HepG2 (cell line): ENCODE measurements around the gene ZNF804B. TPM values are rescaled to one million over a fixed set of nuclear protein-coding genes. Genes with fewer than 3 reads are reported as not detected.

Source experiments
- ATAC-seq: fragments of 200-7000 bp; cut with Tn5 transposase; 3 replicates; pipeline ENCODE4 v1.9.1; 2020; ENCODE audit warnings: mild to moderate bottlenecking, moderate library complexity
- BruUV-seq: library from RNA; stranded (reverse); fragments of 400-500 nt; replicated peaks from 2 replicates; lab custom pipeline; 2021; lab: Mats Ljungman, UMichigan
- CTCF ChIA-PET: fragments of 300-600 bp; formaldehyde crosslinking; extraction: SDS; loops from one replicate; lab custom pipeline; 2021; ENCODE audit warnings: low total read pairs, inconsistent platforms, low intra/inter-chr PET ratio; lab: Yijun Ruan, JAX
- POLR2A ChIA-PET: fragments of 350-600 bp; sonication (Branson Sonifier 250); formaldehyde crosslinking; loops from one replicate; lab custom pipeline; 2020; ENCODE audit warnings: antibody characterized with exemption, inconsistent platforms; lab: Yijun Ruan, JAX
- DNase-seq: peaks from one replicate; pipeline ENCODE4 v3.0.0-alpha.2; 2015; ENCODE audit warnings: low spot score
- FAIRE-seq: peaks from 3 replicates; lab custom pipeline; 2011; peaks lifted over from hg19 to GRCh38; lab: Jason Lieb, UNC
- H2AFZ ChIP-seq: one replicate; pipeline ENCODE4 v1.6.1; 2011; ENCODE audit warnings: low read length, inconsistent platforms
- H3K27ac ChIP-seq: fragments of 300-600 bp; 3 replicates; pipeline ENCODE4 v1.8.0; 2011; ENCODE audit warnings: mixed run types, mild to moderate bottlenecking, mixed read lengths, low read length, inconsistent platforms; ENCODE audit not compliant: insufficient read depth; ENCODE audit errors: extremely low read length
- H3K27me3 ChIP-seq, 2 experiments: fragments of 200-600 bp in 1 of 2; 2 replicates in 1 of 2; 3 replicates in 1 of 2; pipeline versions ENCODE4 v1.6.0 to v1.8.0; 2011; ENCODE audit warnings: low read length in 2 of 2, mild to moderate bottlenecking in 2 of 2, moderate library complexity in 2 of 2, inconsistent platforms in 1 of 2; ENCODE audit not compliant: insufficient read depth in 2 of 2, control insufficient read depth in 1 of 2
- H3K36me3 ChIP-seq, 2 experiments: fragments of 200-600 bp in 1 of 2; replicated peaks in 1 of 2; 2 replicates in 1 of 2; 3 replicates in 1 of 2; pipeline versions ENCODE4 v1.5.1 to v1.8.0; 2011; ENCODE audit warnings: low read length in 2 of 2, inconsistent platforms in 1 of 2; ENCODE audit not compliant: insufficient read depth in 2 of 2, control insufficient read depth in 1 of 2
- H3K4me1 ChIP-seq: 2 replicates; pipeline ENCODE4 v1.5.1; 2012; ENCODE audit warnings: low read length, inconsistent platforms; ENCODE audit not compliant: insufficient read depth
- H3K4me2 ChIP-seq: 2 replicates; pipeline ENCODE4 v1.6.0; 2011; ENCODE audit warnings: low read depth, low read length, inconsistent platforms
- H3K4me3 ChIP-seq, 3 experiments: fragments of 200-600 bp in 1 of 3; sonication (generic), shearing (Covaris generic) in 1 of 3; replicated peaks in 1 of 3; 2 replicates each; pipeline ENCODE4 v1.5.1; 2011 to 2016; ENCODE audit warnings: low read length in 3 of 3, inconsistent platforms in 2 of 3, low read depth in 2 of 3, mild to moderate bottlenecking in 2 of 3, control low read depth in 1 of 3, mixed read lengths in 1 of 3; ENCODE audit not compliant: insufficient read depth in 1 of 3
- H3K79me2 ChIP-seq: one replicate; pipeline ENCODE4 v1.6.1; 2011; ENCODE audit warnings: low read length, inconsistent platforms; ENCODE audit not compliant: insufficient read depth
- H3K9ac ChIP-seq: 2 replicates; pipeline ENCODE4 v1.6.0; 2011; ENCODE audit warnings: mild to moderate bottlenecking, low read depth, low read length, inconsistent platforms; ENCODE audit not compliant: insufficient read depth
- H3K9me3 ChIP-seq: 2 replicates; pipeline ENCODE4 v1.5.1; 2012; ENCODE audit warnings: mild to moderate bottlenecking, low read length
- H4K20me1 ChIP-seq: 2 replicates; pipeline ENCODE4 v1.6.0; 2011; ENCODE audit warnings: inconsistent platforms, mild to moderate bottlenecking, low read length, moderate library complexity; ENCODE audit not compliant: insufficient read depth
- FOXA3 ChIP-seq: IDR thresholded peaks from 2 replicates; pipeline ENCODE4 v1.6.1; 2016; ENCODE audit warnings: missing genetic modification reagents, missing compliant biosample characterization
- SMARCE1 ChIP-seq: fragments of 450-650 bp; IDR thresholded peaks from 2 replicates; pipeline ENCODE4 v1.6.1; 2017; ENCODE audit warnings: borderline replicate concordance
- TGIF2 ChIP-seq: IDR thresholded peaks from 2 replicates; pipeline ENCODE4 v1.6.1; 2016; ENCODE audit warnings: control low read depth, missing compliant biosample characterization
- ZNF556 ChIP-seq: sonication (generic); formaldehyde crosslinking; IDR thresholded peaks from 2 replicates; pipeline ENCODE4 v1.4.0; 2020; ENCODE audit warnings: mild to moderate bottlenecking, missing genetic modification reagents, borderline replicate concordance
- ZNF768 ChIP-seq: sonication (generic); formaldehyde crosslinking; IDR thresholded peaks from 2 replicates; pipeline ENCODE4 v1.4.0; 2020; ENCODE audit warnings: missing genetic modification reagents
- ZSCAN20 ChIP-seq: sonication (generic); formaldehyde crosslinking; IDR thresholded peaks from 2 replicates; pipeline ENCODE4 v1.4.0; 2020; ENCODE audit warnings: missing genetic modification reagents, mild to moderate bottlenecking, borderline replicate concordance
- WGBS: methylation state at CpG from one replicate; pipeline ENCODE4 v1.1.6; 2017; ENCODE audit warnings: low lambda C conversion rate; 5-methylcytosine and 5-hydroxymethylcytosine counted together
- in situ Hi-C: cut with HindIII; loops from 2 replicates; pipeline ENCODE4 v1.10.0; 2017; ENCODE audit warnings: low pct_unique_long_range_greater_than_20kb; ENCODE audit not compliant: extremely low pct_ligation_motif_present
- intact Hi-C: fragments of 100-400 bp; cut with micrococcal nuclease; formaldehyde crosslinking; loops from one replicate; pipeline ENCODE4 v1.10.0; 2022; ENCODE audit not compliant: unreplicated experiment
- polyA plus RNA-seq, 8 experiments: library from polyadenylated mRNA; depleted of rRNA in 3 of 8; stranded (reverse) in 7 of 8; unstranded in 1 of 8; fragments of >200 nt; fragmentation: Illumina TruSeq in 4 of 8; extraction: Trizol in 4 of 8; gene quantifications; 2 replicates each; pipeline versions ENCODE4 v1.2.1 to v1.2.3, GENCODE V29; 2011 to 2016; ENCODE audit warnings: low read depth in 4 of 8, missing spikeins in 1 of 8, mixed read lengths in 1 of 8; ENCODE audit not compliant: insufficient read depth in 1 of 8
- total RNA-seq, 5 experiments: library from RNA; depleted of rRNA; stranded (reverse); fragments of >200 nt; fragmentation: Illumina TruSeq; extraction: Trizol; gene quantifications; 2 replicates each; pipeline ENCODE4 v1.2.3, GENCODE V29; 2016; ENCODE audit warnings: low read depth in 1 of 5
- TF ChIP-seq, protein P1 (sequence below): sonication (generic); formaldehyde crosslinking; conservative IDR thresholded peaks from 2 replicates; pipeline ENCODE4 v1.4.0; 2020; ENCODE audit warnings: mild to moderate bottlenecking, missing genetic modification reagents, moderate library complexity
- TF ChIP-seq, protein P2 (sequence below), 2 experiments: sonication (generic) in 1 of 2; formaldehyde crosslinking in 1 of 2; IDR thresholded peaks; 2 replicates each; pipeline versions ENCODE4 v1.4.0 to v1.6.1; 2018 to 2020; ENCODE audit warnings: missing genetic modification reagents in 2 of 2, borderline replicate concordance in 1 of 2, low read depth in 1 of 2, mild to moderate bottlenecking in 1 of 2, missing biosample characterization in 1 of 2
- TF ChIP-seq, protein P3 (sequence below): conservative IDR thresholded peaks from 2 replicates; pipeline ENCODE4 v1.6.1; 2018; ENCODE audit warnings: missing genetic modification reagents
- TF ChIP-seq, protein P4 (sequence below): IDR thresholded peaks from 2 replicates; pipeline ENCODE4 v1.6.1; 2016; ENCODE audit warnings: mild to moderate bottlenecking, missing biosample characterization, missing genetic modification reagents
- TF ChIP-seq, protein P5 (sequence below): sonication (generic); formaldehyde crosslinking; IDR thresholded peaks from 2 replicates; pipeline ENCODE4 v1.4.0; 2020; ENCODE audit warnings: missing genetic modification reagents

Gene ZNF804B
- total and polyA plus RNA-seq, 2 of the 13 experiments (the other 11 are each of a cell fraction or from before 2014, with no cell fraction given) = not detected

DNA sequence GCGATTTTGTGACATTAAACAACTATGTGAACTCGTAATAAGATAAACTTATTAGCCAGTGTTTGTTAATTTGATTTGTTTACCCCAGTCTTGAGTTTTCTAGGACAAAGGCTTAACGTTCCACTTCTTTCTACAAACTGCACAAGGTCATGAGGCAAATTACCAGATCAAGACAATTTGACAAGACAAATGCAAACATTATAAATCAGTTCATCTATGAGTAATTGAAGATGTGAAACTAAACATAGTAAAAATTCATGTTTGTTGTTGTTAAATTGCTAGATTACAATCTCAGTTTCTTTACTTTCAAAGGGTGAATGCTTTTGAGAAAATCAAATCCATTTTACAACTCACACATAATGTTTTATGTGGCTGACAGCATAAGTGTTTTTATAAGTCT, 13.4 kb upstream of the ZNF804B start (continued):
- TF ChIP-seq, protein P1, sequence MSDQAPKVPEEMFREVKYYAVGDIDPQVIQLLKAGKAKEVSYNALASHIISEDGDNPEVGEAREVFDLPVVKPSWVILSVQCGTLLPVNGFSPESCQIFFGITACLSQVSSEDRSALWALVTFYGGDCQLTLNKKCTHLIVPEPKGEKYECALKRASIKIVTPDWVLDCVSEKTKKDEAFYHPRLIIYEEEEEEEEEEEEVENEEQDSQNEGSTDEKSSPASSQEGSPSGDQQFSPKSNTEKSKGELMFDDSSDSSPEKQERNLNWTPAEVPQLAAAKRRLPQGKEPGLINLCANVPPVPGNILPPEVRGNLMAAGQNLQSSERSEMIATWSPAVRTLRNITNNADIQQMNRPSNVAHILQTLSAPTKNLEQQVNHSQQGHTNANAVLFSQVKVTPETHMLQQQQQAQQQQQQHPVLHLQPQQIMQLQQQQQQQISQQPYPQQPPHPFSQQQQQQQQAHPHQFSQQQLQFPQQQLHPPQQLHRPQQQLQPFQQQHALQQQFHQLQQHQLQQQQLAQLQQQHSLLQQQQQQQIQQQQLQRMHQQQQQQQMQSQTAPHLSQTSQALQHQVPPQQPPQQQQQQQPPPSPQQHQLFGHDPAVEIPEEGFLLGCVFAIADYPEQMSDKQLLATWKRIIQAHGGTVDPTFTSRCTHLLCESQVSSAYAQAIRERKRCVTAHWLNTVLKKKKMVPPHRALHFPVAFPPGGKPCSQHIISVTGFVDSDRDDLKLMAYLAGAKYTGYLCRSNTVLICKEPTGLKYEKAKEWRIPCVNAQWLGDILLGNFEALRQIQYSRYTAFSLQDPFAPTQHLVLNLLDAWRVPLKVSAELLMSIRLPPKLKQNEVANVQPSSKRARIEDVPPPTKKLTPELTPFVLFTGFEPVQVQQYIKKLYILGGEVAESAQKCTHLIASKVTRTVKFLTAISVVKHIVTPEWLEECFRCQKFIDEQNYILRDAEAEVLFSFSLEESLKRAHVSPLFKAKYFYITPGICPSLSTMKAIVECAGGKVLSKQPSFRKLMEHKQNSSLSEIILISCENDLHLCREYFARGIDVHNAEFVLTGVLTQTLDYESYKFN (CRISPR knock-in tag) = no peak
- TF ChIP-seq, protein P2, sequence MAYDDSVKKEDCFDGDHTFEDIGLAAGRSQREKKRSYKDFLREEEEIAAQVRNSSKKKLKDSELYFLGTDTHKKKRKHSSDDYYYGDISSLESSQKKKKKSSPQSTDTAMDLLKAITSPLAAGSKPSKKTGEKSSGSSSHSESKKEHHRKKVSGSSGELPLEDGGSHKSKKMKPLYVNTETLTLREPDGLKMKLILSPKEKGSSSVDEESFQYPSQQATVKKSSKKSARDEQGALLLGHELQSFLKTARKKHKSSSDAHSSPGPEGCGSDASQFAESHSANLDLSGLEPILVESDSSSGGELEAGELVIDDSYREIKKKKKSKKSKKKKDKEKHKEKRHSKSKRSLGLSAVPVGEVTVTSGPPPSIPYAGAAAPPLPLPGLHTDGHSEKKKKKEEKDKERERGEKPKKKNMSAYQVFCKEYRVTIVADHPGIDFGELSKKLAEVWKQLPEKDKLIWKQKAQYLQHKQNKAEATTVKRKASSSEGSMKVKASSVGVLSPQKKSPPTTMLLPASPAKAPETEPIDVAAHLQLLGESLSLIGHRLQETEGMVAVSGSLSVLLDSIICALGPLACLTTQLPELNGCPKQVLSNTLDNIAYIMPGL (CRISPR knock-in tag; IDR thresholded peaks at IDR 0.05; ENCODE audit: borderline replicate concordance in 1 of 2, low read depth in 1 of 2) = no peak
- TF ChIP-seq, protein P3, sequence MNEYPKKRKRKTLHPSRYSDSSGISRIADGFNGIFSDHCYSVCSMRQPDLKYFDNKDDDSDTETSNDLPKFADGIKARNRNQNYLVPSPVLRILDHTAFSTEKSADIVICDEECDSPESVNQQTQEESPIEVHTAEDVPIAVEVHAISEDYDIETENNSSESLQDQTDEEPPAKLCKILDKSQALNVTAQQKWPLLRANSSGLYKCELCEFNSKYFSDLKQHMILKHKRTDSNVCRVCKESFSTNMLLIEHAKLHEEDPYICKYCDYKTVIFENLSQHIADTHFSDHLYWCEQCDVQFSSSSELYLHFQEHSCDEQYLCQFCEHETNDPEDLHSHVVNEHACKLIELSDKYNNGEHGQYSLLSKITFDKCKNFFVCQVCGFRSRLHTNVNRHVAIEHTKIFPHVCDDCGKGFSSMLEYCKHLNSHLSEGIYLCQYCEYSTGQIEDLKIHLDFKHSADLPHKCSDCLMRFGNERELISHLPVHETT (CRISPR knock-in tag) = no peak
- no peak for TF ChIP-seq ZSCAN20 (CRISPR knock-in tag)

DNA sequence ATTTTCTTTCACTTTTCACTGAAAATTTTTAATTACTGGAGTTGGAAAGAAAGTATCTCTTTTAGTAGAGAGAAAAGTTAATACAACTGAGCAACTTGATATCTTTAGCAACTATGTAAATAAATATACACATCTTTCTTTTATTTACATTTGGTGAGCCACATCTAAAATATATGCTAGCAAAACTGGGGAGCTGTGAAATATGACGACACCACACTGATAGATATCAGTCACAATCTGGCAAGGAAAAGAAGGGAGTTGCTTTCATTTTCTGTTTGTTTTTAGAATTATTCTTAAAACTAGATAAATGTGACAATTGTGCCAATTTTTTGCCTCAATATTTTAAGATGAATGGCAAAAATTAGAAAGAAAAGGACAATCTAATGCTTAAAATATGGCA, 2.7 kb upstream of the ZNF804B start:
- Histone ChIP-seq H3K4me3 (no peak overlapping the region), H3K4me2 (no peak overlapping the region), H3K27ac (no peak overlapping the region), H3K79me2 (no peaks in the 10 kb centered on the region), H3K9ac (no peak overlapping the region), H3K27me3 (peaks cover 0 to 22% of the 10 kb centered on the region in 2 experiments; a peak in 2 of 5 replicates), H3K4me1 (no peaks in the 10 kb centered on the region), H3K9me3 (no peaks in the 10 kb centered on the region), H2AFZ (no peak overlapping the region), H3K36me3 (no peaks in the 10 kb centered on the region), H4K20me1 (no peaks in the 10 kb centered on the region)
- 3% methylated on average over 1 of the region's 1 CpG for WGBS
- in situ Hi-C loops = no loop called here
- intact Hi-C loops = no loop called here
- BruUV-seq = no TSS peak
- POLR2A ChIA-PET = no interaction called here
- no peak for ATAC-seq
- DNase-seq = no peak
- FAIRE-seq = no peak
- CTCF ChIA-PET = no interaction called here
- TF ChIP-seq TGIF2 (CRISPR knock-in tag) (no peak), FOXA3 (CRISPR knock-in tag) (no peak), ZNF768 (CRISPR knock-in tag) (no peak), SMARCE1 (no peak), ZNF556 (no peak)
- TF ChIP-seq, protein P4, sequence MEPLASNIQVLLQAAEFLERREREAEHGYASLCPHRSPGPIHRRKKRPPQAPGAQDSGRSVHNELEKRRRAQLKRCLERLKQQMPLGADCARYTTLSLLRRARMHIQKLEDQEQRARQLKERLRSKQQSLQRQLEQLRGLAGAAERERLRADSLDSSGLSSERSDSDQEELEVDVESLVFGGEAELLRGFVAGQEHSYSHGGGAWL (CRISPR knock-in tag) = no peak
- TF ChIP-seq, protein P5, sequence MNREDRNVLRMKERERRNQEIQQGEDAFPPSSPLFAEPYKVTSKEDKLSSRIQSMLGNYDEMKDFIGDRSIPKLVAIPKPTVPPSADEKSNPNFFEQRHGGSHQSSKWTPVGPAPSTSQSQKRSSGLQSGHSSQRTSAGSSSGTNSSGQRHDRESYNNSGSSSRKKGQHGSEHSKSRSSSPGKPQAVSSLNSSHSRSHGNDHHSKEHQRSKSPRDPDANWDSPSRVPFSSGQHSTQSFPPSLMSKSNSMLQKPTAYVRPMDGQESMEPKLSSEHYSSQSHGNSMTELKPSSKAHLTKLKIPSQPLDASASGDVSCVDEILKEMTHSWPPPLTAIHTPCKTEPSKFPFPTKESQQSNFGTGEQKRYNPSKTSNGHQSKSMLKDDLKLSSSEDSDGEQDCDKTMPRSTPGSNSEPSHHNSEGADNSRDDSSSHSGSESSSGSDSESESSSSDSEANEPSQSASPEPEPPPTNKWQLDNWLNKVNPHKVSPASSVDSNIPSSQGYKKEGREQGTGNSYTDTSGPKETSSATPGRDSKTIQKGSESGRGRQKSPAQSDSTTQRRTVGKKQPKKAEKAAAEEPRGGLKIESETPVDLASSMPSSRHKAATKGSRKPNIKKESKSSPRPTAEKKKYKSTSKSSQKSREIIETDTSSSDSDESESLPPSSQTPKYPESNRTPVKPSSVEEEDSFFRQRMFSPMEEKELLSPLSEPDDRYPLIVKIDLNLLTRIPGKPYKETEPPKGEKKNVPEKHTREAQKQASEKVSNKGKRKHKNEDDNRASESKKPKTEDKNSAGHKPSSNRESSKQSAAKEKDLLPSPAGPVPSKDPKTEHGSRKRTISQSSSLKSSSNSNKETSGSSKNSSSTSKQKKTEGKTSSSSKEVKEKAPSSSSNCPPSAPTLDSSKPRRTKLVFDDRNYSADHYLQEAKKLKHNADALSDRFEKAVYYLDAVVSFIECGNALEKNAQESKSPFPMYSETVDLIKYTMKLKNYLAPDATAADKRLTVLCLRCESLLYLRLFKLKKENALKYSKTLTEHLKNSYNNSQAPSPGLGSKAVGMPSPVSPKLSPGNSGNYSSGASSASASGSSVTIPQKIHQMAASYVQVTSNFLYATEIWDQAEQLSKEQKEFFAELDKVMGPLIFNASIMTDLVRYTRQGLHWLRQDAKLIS (CRISPR knock-in tag) = no peak
